ENCODE results near the gene ZBTB24.

- no peak for TF ChIP-seq CTCF (IDR thresholded peaks at IDR 0.05; ENCODE audit: low read depth, low read length, missing input control)
- TF ChIP-seq HNF4G (IDR thresholded peaks at IDR 0.05), result no peak
- no peak for TF ChIP-seq REST (IDR thresholded peaks at IDR 0.05)
- TF ChIP-seq JUND (IDR thresholded peaks at IDR 0.05), result no peak
- TF ChIP-seq RXRA (IDR thresholded peaks at IDR 0.05), result no peak
- TF ChIP-seq, protein P1, sequence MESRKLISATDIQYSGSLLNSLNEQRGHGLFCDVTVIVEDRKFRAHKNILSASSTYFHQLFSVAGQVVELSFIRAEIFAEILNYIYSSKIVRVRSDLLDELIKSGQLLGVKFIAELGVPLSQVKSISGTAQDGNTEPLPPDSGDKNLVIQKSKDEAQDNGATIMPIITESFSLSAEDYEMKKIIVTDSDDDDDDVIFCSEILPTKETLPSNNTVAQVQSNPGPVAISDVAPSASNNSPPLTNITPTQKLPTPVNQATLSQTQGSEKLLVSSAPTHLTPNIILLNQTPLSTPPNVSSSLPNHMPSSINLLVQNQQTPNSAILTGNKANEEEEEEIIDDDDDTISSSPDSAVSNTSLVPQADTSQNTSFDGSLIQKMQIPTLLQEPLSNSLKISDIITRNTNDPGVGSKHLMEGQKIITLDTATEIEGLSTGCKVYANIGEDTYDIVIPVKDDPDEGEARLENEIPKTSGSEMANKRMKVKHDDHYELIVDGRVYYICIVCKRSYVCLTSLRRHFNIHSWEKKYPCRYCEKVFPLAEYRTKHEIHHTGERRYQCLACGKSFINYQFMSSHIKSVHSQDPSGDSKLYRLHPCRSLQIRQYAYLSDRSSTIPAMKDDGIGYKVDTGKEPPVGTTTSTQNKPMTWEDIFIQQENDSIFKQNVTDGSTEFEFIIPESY (IDR thresholded peaks at IDR 0.05), result no peak
- TF ChIP-seq HNF4A (conservative IDR thresholded peaks at IDR 0.05), result no peak
- no peak for TF ChIP-seq GABPA (IDR thresholded peaks at IDR 0.05 in 1 of 2, conservative IDR thresholded peaks at IDR 0.05 in 1 of 2)
- no peak for TF ChIP-seq SP1 (IDR thresholded peaks at IDR 0.05)
- TF ChIP-seq EGR1 (IDR thresholded peaks at IDR 0.05; ENCODE audit: low read depth in 2 of 2), result no peak
- TF ChIP-seq YY1 (IDR thresholded peaks at IDR 0.05), result no peak
- TF ChIP-seq, protein P2, sequence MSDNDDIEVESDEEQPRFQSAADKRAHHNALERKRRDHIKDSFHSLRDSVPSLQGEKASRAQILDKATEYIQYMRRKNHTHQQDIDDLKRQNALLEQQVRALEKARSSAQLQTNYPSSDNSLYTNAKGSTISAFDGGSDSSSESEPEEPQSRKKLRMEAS (IDR thresholded peaks at IDR 0.05), result no peak
Observed at GRCh38 chr6:109511832-109512231, 28.8 kb upstream of the ZBTB24 start.
